HepG2 (cell line): ENCODE data around the gene OAF. TPM values are rescaled to one million over a fixed set of nuclear protein-coding genes. Genes with fewer than 3 reads are reported as not detected.

Experiments used
- EZH2 ChIP-seq: conservative IDR thresholded peaks from 2 replicates; pipeline ENCODE4 v1.6.1; 2012; ENCODE audit warnings: mild to moderate bottlenecking, low read depth, low read length, moderate library complexity
- HNF4A ChIP-seq: sonication (generic); formaldehyde crosslinking; IDR thresholded peaks from 2 replicates; pipeline ENCODE4 v1.4.0; 2020; ENCODE audit warnings: missing genetic modification reagents
- IKZF4 ChIP-seq: sonication (generic); formaldehyde crosslinking; IDR thresholded peaks from 2 replicates; pipeline ENCODE4 v1.5.1; 2020; ENCODE audit warnings: borderline replicate concordance, mild to moderate bottlenecking, low read depth, missing genetic modification reagents; ENCODE audit errors: not compliant biosample characterization
- KAT2B ChIP-seq: fragments of 150-350 bp; IDR thresholded peaks from 2 replicates; pipeline ENCODE4 v1.6.1; 2014; ENCODE audit warnings: low read depth, low read length, borderline replicate concordance
- KIAA2018 ChIP-seq: sonication (generic); formaldehyde crosslinking; IDR thresholded peaks from 2 replicates; pipeline ENCODE4 v1.5.0; 2020; ENCODE audit warnings: mild to moderate bottlenecking, missing genetic modification reagents, borderline replicate concordance
- MEIS2 ChIP-seq: sonication (generic); formaldehyde crosslinking; IDR thresholded peaks from 2 replicates; pipeline ENCODE4 v1.9.0; 2021; ENCODE audit warnings: mild to moderate bottlenecking, missing genetic modification reagents
- MTA3 ChIP-seq: sonication (generic); formaldehyde crosslinking; IDR thresholded peaks from 2 replicates; pipeline ENCODE4 v1.4.0; 2020; ENCODE audit warnings: missing genetic modification reagents
- TBX3 ChIP-seq: fragments of 450-650 bp; IDR thresholded peaks from 2 replicates; pipeline ENCODE4 v1.6.1; 2017; ENCODE audit warnings: antibody characterized with exemption, mild to moderate bottlenecking, inconsistent platforms, borderline replicate concordance
- TCF12 ChIP-seq, 2 experiments: fragments of 450-650 bp in 1 of 2; sonication (generic) in 1 of 2; formaldehyde crosslinking in 1 of 2; IDR thresholded peaks; 2 replicates each; pipeline versions ENCODE4 v1.6.1 to v1.8.0; 2017 to 2022; ENCODE audit warnings: antibody characterized with exemption in 1 of 2, mild to moderate bottlenecking in 1 of 2, missing genetic modification reagents in 1 of 2, moderate library complexity in 1 of 2
- TOPORS ChIP-seq: sonication (generic); formaldehyde crosslinking; IDR thresholded peaks from 2 replicates; pipeline ENCODE4 v1.8.0; 2023; ENCODE audit warnings: mild to moderate bottlenecking, missing genetic modification reagents
- ZBTB33 ChIP-seq: sonication (generic); formaldehyde crosslinking; IDR thresholded peaks from 2 replicates; pipeline ENCODE4 v1.4.0; 2020; ENCODE audit warnings: missing genetic modification reagents
- ZXDC ChIP-seq: sonication (generic); formaldehyde crosslinking; IDR thresholded peaks from 2 replicates; pipeline ENCODE4 v1.5.0; 2020; ENCODE audit warnings: mild to moderate bottlenecking, missing genetic modification reagents
- polyA plus RNA-seq, 8 experiments: library from polyadenylated mRNA; depleted of rRNA in 3 of 8; stranded (reverse) in 7 of 8; unstranded in 1 of 8; fragments of >200 nt; fragmentation: Illumina TruSeq in 4 of 8; extraction: Trizol in 4 of 8; gene quantifications; 2 replicates each; pipeline versions ENCODE4 v1.2.1 to v1.2.3, GENCODE V29; 2011 to 2016; ENCODE audit warnings: low read depth in 4 of 8, missing spikeins in 1 of 8, mixed read lengths in 1 of 8; ENCODE audit not compliant: insufficient read depth in 1 of 8
- total RNA-seq, 5 experiments: library from RNA; depleted of rRNA; stranded (reverse); fragments of >200 nt; fragmentation: Illumina TruSeq; extraction: Trizol; gene quantifications; 2 replicates each; pipeline ENCODE4 v1.2.3, GENCODE V29; 2016; ENCODE audit warnings: low read depth in 1 of 5
- TF ChIP-seq, protein P1 (sequence below): sonication (generic); formaldehyde crosslinking; IDR thresholded peaks from 2 replicates; pipeline ENCODE4 v1.4.0; 2020; ENCODE audit warnings: missing genetic modification reagents

The OAF gene
- total and polyA plus RNA-seq, 2 of the 13 experiments (the other 11 are each of a cell fraction or from before 2014, with no cell fraction given): 63.7 to 94.6 TPM

- no peak for TF ChIP-seq KIAA2018
- TF ChIP-seq IKZF4 (CRISPR knock-in tag): no peak
- no peak for TF ChIP-seq MTA3 (CRISPR knock-in tag)
- TF ChIP-seq, protein P1, sequence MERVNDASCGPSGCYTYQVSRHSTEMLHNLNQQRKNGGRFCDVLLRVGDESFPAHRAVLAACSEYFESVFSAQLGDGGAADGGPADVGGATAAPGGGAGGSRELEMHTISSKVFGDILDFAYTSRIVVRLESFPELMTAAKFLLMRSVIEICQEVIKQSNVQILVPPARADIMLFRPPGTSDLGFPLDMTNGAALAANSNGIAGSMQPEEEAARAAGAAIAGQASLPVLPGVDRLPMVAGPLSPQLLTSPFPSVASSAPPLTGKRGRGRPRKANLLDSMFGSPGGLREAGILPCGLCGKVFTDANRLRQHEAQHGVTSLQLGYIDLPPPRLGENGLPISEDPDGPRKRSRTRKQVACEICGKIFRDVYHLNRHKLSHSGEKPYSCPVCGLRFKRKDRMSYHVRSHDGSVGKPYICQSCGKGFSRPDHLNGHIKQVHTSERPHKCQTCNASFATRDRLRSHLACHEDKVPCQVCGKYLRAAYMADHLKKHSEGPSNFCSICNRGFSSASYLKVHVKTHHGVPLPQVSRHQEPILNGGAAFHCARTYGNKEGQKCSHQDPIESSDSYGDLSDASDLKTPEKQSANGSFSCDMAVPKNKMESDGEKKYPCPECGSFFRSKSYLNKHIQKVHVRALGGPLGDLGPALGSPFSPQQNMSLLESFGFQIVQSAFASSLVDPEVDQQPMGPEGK: peak; percentile 35; the same call in 1 of the 2 replicates
- no peak for TF ChIP-seq ZXDC (CRISPR knock-in tag)
- no peak for TF ChIP-seq TBX3
- TF ChIP-seq EZH2: no peak
- TF ChIP-seq HNF4A (CRISPR knock-in tag): peak; percentile 78
- TF ChIP-seq ZBTB33: peak; percentile 32; the same call in 1 of the 2 replicates
- TF ChIP-seq TCF12 (IDR thresholded peaks at IDR 0.05): no peak
- no peak for TF ChIP-seq TCF12 (CRISPR knock-in tag; IDR thresholded peaks at IDR 0.05)
- no peak for TF ChIP-seq KAT2B
- TF ChIP-seq MEIS2 (CRISPR knock-in tag): no peak
- TF ChIP-seq TOPORS (CRISPR knock-in tag): no peak
Observed at GRCh38 chr11:120182790-120183491, 27.9 kb upstream of the OAF start (continued).
